GM18870 (cell line): ENCODE data around the gene PLAAT4.

Experiments
- ATAC-seq: cut with Tn5 transposase; IDR thresholded peaks from one replicate; pipeline ENCODE4 v1.9.1; 2021; ENCODE audit warnings: moderate library complexity; ENCODE audit not compliant: unreplicated experiment

Gene PLAAT4, protein sequence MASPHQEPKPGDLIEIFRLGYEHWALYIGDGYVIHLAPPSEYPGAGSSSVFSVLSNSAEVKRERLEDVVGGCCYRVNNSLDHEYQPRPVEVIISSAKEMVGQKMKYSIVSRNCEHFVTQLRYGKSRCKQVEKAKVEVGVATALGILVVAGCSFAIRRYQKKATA

DNA sequence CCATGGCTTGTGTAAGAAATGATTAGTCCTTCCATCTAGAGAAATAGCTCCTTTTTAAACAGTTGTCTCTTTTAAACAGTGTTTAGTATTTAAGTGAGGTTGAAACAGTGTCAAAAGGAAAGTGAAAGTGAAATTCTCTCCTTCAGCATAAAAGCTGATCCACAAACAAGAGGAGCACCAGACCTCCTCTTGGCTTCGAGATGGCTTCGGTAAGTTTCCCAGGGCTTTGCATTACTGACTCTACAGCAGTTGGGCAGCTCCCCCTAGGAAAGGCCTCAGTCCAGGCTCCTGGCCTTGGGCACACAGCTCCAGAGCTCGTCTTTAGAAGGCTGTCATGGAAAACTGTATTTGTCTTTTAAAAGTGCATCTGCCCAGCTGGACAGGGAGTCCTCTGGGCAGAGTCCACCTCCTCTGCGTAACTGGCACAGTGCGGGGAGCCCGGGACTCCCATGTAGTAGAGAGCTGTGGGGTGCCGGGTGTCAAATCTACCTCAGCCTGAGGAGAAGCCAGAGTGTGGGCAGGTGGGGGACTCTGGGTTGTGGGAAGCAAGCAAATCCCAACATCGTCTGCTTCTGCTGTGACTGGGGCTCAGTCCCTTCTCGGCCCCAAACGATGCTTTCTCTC, at the start of gene PLAAT4:
PLAAT4 (plus strand) TSS at position 140 of the 624 bp plus-strand sequence; CDS start at position 201, 61 bp downstream.
- ATAC-seq, result no peak

DNA sequence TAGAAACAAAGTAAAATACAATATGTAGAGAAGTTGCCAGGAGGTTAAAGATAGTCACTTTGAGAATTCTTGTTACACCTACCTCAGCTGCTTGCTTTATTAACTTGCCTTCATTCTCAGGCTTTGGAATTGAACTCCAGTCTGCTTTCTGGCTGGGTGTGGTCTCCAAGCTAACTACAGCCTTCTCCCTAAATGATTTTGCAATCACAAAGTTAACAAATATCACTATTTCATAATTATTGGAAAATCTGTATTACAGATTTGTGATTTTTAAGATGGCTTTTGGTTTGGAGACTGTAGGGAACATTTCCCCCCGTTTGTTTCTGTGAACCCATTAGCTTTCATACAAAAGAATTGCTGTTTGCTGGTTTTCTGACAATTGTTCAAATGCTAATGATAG, 47.8 kb upstream of the PLAAT4 start:
- ATAC-seq, result no peak

DNA sequence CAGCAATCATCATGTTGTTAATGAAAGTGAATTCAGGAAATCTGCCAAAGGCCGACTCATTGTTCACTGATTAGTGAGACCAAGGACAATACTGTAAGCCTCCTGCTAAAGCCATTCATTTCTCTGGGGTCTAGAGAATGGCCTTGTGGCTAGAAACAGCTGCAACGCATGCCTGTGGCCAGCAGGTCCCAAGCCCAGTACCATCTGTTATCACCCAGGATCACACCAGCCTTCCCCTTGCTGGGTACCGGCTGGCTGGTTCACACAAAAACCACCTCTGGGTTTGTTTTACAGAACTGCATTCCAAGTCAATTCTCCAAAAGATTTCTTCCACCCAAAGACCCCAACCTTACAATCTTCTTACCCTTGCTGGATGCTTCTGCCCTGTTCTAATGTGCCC, 46.7 kb upstream of the PLAAT4 start:
- ATAC-seq, result no peak

GRCh38 chr11:63490551-63491239, 45.9 kb upstream of the PLAAT4 start, which contains the start of gene PLAAT5:
TSS of gene PLAAT5 (minus strand) at chr11:63491167. CDS start at chr11:63491034, 133 bp downstream.
- no peak for ATAC-seq

- ATAC-seq, result no peak
Observed at GRCh38 chr11:63491240-63491587, 45.4 kb upstream of the PLAAT4 start.

DNA sequence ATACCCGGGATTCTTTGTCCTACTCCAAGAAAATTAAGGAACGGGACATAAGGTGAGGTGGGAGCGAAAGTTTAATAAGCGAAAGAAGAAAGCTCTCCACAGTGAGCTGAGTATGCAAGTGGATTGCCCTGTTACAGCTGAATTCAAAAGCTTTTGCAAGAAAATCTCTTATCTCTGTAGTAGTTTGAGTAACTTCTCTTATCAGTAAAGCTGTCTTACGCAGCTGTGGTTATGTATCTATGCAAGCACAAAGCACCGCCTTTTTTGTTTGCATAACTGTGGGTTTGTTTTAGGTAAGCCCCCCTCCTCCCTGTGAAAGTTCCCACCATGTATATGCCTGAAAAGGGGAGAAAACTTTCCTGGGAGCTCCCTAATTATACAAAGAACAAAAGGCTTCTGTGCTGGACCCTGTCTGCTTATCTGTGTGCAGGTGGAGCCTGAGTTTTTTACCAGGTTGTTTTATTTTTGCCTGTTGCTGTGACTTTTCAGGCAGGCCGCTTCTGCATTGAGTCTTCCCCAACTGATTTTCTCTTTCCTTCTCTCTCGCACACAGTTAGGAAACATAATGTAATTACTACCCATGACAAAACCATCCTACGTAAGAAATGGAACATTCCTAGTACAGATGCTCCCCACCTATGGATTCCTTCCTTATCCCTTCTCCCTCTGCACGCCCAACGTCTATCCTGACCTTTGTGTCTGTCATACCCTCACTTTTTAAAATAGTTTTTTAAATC, 44.8 kb upstream of the PLAAT4 start:
- ATAC-seq, result no peak

DNA sequence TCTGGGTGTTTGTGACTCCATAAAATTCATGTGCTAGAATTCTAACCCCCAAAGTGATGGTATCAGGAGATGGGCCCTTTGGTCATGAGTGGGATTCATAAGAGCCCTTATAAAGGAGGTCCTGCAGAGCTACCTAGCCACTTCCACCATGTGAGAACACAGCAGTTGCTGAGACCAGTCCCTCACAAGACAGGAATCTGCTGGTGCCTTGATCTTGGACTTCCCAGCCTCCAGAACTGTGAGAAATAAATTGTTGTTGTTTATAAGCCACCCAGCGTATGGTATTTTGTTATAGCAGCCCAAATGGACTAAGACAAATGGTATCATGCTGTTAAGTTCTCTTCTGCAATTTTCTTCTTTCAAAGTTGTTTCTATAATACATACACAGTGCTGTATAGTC, 44.2 kb upstream of the PLAAT4 start:
- ATAC-seq, result no peak

DNA sequence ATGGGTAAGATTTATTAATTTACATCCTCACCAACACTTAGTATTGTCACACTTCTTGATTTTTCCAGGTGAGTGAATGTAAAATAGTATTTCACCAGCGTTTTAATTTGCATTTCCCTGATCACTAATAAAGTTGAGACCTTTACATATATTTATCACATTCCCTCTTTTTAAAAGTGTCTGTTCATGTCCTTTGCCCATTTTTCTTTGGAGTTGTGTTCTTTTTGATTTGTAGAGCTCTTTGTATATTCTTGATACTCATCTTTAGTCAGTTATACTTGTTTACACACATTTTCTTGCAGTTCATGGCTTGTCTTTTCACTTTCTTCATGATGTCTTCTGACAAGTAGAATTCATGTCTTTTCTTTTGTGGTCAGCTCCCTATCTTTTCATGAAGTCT, 43.5 kb upstream of the PLAAT4 start:
- ATAC-seq, result no peak

- ATAC-seq, result no peak
Observed at GRCh38 chr11:63494975-63495374, 41.6 kb upstream of the PLAAT4 start.

- ATAC-seq, result no peak
Observed at GRCh38 chr11:63499874-63500273, 36.7 kb upstream of the PLAAT4 start.

DNA sequence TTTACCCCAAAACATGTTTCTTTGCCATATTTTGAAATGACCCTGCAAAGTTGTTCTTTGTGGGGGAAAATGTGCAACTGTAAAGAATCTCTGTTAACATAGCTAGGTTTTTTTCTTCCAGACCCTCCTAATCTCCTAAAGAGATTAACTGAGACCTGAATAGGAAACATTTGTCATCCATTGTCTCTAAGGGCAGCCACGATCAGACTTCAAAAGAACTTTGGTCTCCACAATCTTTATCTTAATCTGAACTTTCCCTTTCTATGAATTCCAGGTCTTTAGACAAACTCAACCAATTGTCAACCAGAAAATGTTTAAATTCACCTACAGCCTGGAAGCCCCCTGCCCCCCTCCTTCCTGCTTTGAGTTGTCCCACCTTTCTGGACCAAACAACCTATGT, 35.4 kb upstream of the PLAAT4 start:
- ATAC-seq, result no peak

- ATAC-seq, result no peak
Observed at GRCh38 chr11:63502252-63502820, 34.3 kb upstream of the PLAAT4 start.

DNA sequence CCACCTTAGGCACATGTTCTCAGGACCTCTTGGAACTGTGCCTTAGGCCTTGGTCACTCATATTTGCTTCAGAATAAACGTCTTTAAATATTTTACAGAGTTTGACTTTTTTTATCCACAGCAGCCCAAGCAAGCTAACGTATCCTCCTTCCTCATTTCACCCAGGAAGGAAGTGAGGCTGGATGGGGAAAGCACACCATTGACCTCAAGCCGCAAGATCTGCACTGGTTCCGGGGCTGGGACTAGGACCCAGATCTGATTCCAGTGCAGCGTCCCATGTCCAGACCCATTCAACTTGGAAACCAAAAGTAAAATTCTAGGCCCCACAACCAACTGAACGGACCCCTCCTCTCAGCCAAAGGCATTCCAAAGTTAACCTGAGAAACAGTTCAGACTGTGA, 33.1 kb upstream of the PLAAT4 start:
- ATAC-seq, result no peak

GRCh38 chr11:63504054-63504453, 32.6 kb upstream of the PLAAT4 start:
- ATAC-seq, result no peak

- ATAC-seq, result no peak
Observed at GRCh38 chr11:63504933-63505586, 31.5 kb upstream of the PLAAT4 start.

DNA sequence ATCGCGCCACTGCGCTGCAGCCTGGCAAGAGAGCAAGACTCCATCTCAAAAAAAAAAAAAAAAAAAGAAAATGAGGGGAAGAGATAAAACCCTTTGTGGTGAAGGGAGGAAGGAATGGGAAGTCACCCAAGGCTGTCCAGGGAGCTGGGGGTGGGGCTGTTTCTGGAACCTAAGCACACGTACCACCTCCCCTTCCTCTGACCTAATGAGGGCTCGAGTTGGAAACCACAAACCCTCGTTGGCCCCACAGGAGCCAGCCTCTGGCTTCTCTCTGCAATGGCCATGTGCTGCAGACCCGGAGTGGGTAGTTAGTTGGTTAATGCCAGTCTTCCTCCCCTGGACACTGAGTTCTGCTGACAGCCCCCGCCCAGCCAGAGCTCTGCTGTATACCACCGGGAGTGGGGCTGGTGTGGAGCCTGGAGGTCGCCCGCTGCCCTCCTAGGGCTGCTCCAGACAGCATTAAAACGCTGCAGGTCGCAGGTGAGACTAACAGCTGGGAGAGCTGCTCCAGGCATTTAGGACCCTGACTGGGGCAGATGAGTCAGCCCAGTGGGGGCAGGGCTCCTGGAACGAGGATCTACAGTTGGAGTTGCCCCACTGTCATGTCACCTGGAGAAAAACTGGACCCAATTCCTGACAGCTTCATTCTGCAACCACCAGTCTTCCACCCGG, 30.6 kb upstream of the PLAAT4 start, which contains the start of gene LGALS12:
LGALS12 (plus strand) TSS at position 228 of the 672 bp plus-strand sequence; CDS start at position 603, 375 bp downstream.
- no peak for ATAC-seq

DNA sequence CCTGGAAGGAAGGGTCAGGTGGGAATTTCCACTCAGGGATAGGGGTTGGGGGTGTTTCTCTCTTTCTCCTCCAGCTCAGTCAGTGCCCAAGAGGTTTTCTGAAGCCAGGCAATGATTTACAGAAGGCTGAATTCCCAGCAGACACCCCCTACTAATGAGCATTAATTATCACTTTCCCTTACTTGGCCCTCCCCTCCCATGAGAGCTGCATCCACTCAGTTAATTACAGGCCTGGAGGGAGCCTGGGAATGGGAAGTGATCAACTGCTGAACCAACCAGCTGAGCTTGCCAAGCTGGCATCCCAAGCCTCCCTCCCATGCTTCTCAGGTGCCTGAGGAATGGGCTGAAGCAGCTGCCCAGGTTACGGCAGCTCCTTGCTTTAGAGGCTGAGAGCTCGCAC, 29.7 kb upstream of the PLAAT4 start:
- ATAC-seq, result no peak

DNA sequence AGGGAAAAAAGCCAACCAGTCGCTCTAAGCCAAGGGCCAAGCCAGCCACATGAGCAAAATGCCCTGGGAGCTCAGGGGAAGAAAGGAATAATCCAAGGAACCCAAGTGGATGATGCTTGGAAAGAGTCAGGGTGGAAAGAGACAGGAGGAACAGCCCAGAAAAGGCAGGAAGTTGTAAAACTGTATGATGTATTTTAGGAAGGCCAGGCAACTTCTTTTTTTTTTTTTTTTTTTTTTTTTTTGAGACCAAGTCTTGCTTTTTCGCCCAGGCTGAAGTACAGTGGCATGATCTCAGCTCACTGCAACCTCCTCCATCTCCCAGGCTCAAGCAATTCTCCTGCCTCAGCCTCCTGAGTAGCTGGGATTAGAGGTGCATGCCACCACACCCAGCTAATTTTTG, 29.1 kb upstream of the PLAAT4 start:
- no peak for ATAC-seq

DNA sequence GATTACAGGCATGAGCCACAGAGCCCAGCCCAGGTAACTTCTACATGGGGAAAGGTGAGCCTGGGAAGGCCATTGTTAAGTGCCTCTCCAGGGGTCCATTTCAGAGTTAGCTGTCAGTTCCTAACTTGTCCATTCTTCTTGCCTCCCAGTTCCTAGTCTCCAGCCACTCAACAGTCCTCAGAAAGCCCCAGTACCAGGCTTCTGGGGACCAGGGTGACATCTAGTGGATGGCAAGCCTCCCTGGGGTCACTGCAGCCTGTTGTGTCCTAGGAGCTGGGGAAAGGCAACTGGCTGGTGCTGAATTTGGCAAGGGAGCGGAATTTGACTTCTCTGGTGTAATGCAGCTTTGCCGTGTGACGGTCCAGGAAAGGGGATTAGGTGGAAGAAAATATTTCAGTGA, 28.6 kb upstream of the PLAAT4 start:
- ATAC-seq, result no peak

DNA sequence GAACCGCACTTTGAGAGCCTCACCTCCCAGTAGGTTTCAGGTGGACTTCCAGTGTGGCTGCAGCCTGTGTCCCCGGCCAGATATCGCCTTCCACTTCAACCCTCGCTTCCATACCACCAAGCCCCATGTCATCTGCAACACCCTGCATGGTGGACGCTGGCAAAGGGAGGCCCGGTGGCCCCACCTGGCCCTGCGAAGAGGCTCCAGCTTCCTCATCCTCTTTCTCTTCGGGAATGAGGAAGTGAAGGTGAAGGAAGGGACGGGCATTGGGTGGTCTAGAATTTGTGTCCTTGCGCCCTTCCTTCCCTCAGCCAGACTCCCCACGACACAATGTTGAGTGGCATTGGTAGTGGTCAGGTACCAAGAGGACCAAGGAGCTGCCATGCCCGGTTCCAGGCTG, 27.9 kb upstream of the PLAAT4 start:
- ATAC-seq, result no peak
